Transverse colon (tissue), 4 donors: ENCODE measurements around the gene FAM114A1. TPM values are rescaled to one million over a fixed set of nuclear protein-coding genes. Genes with fewer than 3 reads are reported as not detected.
"Not testable (repeated sequence)": the region's sequence is repeated elsewhere in the genome, so short reads cannot be mapped to it uniquely, and the experiment has no call there.

Experiments
- DNase-seq: peaks from one replicate; pipeline ENCODE4 v3.0.0-alpha.2; 2019
- H3K27ac ChIP-seq, 4 donors: fragments of 200-600 bp; sonication (generic); 2 replicates each; pipeline ENCODE4 v1.5.1; 2016 to 2018; ENCODE audit warnings: inconsistent platforms in 4 of 4
- H3K27me3 ChIP-seq: fragments of 200-600 bp; sonication (generic); 2 replicates; pipeline ENCODE4 v1.5.1; 2017; ENCODE audit warnings: inconsistent platforms
- H3K36me3 ChIP-seq, 4 donors: fragments of 200-600 bp; sonication (generic); 2 replicates each; pipeline ENCODE4 v1.5.1; 2017 to 2019; ENCODE audit warnings: inconsistent platforms in 4 of 4
- H3K4me1 ChIP-seq, 4 donors: fragments of 200-600 bp; sonication (generic); 2 replicates each; pipeline ENCODE4 v1.5.1; 2017 to 2020; ENCODE audit warnings: inconsistent platforms in 4 of 4
- H3K4me3 ChIP-seq, 4 donors: fragments of 200-600 bp; sonication (generic); 1 replicate in 1 of 4; 2 replicates in 3 of 4; pipeline versions ENCODE4 v1.5.1 to v1.6.1; 2017 to 2019; ENCODE audit warnings: inconsistent platforms in 4 of 4
- H3K9me3 ChIP-seq, 2 donors: fragments of 200-600 bp; sonication (generic); 2 replicates each; pipeline ENCODE4 v1.5.1; 2017 to 2019; ENCODE audit warnings: inconsistent platforms in 2 of 2
- CTCF ChIP-seq, 5 experiments: fragments of 200-600 bp in 3 of 5; fragments of 450-650 bp in 2 of 5; sonication (generic) in 3 of 5; IDR thresholded peaks; 1 replicate in 2 of 5; 2 replicates in 3 of 5; pipeline ENCODE4 v1.5.1; 2016 to 2017; ENCODE audit warnings: antibody characterized with exemption in 5 of 5, inconsistent platforms in 3 of 5, mild to moderate bottlenecking in 2 of 5, moderate library complexity in 1 of 5
- EP300 ChIP-seq: sonication (generic); formaldehyde crosslinking; IDR thresholded peaks from one replicate; pipeline ENCODE4 v1.6.1; 2017; ENCODE audit warnings: antibody characterized with exemption, low read depth
- POLR2A ChIP-seq: fragments of 450-650 bp; IDR thresholded peaks from one replicate; pipeline ENCODE4 v1.6.1; 2016; ENCODE audit warnings: antibody characterized with exemption, mild to moderate bottlenecking, moderate library complexity
- POLR2AphosphoS5 ChIP-seq, 3 donors: sonication (generic); formaldehyde crosslinking; IDR thresholded peaks; one replicate each; pipeline ENCODE4 v1.6.1; 2016; ENCODE audit warnings: antibody characterized with exemption in 3 of 3
- WGBS, 2 donors: methylation state at CpG; one replicate each; pipeline ENCODE4 v1.1.5; 2018; ENCODE audit warnings: low coverage in 1 of 2; 5-methylcytosine and 5-hydroxymethylcytosine counted together
- in situ Hi-C, 4 donors: fragments of 200-750 bp; cut with MboI; loops; one replicate each; pipeline versions ENCODE4 v1.15.0 to v1.15.1; 2017; ENCODE audit warnings: low sequenced_read_pairs in 3 of 4, low pct_ligation_motif_present in 1 of 4, low pct_unique_long_range_greater_than_20kb in 1 of 4
- intact Hi-C: fragments of 100-400 bp; cut with DNase I; formaldehyde crosslinking; loops from one replicate; pipeline ENCODE4 v1.15.1; 2023; ENCODE audit warnings: low total_unique reads
- total RNA-seq, 4 donors: library from RNA; depleted of rRNA; stranded (reverse); fragments of >200 nt; gene quantifications; one replicate each; pipeline ENCODE4 v1.1.0, GENCODE V29; 2016

The FAM114A1 gene
- total RNA-seq, 4 donors from 2014 or later, result 52.4 to 121 (median 115) TPM

GRCh38 chr4:38940476-38940875 lies 72.9 kb downstream of the FAM114A1 start:
- no peaks in the 10 kb centered on the region for H3K27me3 ChIP-seq
- TF ChIP-seq EP300 (no peak), POLR2AphosphoS5 (IDR thresholded peaks at IDR 0.05) (no peak), POLR2A (no peak), CTCF (IDR thresholded peaks at IDR 0.05) (no peak)
- peaks cover 0 to 32% (median 11%) of the 10 kb centered on the region in 4 donors for H3K36me3 ChIP-seq
- intact Hi-C loops, result no loop called here
- no peaks in the 10 kb centered on the region for H3K9me3 ChIP-seq
- peak overlapping the region in 3 of 4 donors; percentile 74 to 80 (median 77) for H3K27ac ChIP-seq
- no peak for DNase-seq
- H3K4me3 ChIP-seq, result no peak overlapping the region
- peaks cover 0 to 4% (median 0%) of the 10 kb centered on the region in 4 donors for H3K4me1 ChIP-seq
- WGBS, 2 donors, result 88 to 96% methylated on average over 3 of the region's 3 CpGs
- in situ Hi-C loops, result no loop called here

GRCh38 chr4:38941906-38942305 lies 74.3 kb downstream of the FAM114A1 start:
- 76 to 78% methylated on average over 2 to 3 of the region's 3 CpGs for WGBS, 2 donors
- in situ Hi-C loops, H3K27me3 ChIP-seq, H3K4me3 ChIP-seq, DNase-seq, intact Hi-C loops, H3K9me3 ChIP-seq, H3K4me1 ChIP-seq: not testable (repeated sequence)
- TF ChIP-seq EP300 (peak; percentile 40), POLR2AphosphoS5 (IDR thresholded peaks at IDR 0.05) (peak in 2 of 3 donors; percentile 6 to 29)
- Histone ChIP-seq H3K36me3 (peaks cover 0 to 23% (median 8%) of the 10 kb centered on the region in 4 donors), H3K27ac (peak overlapping the region; percentile 54 to 80 (median 76))

GRCh38 chr4:38943343-38943742 lies 75.7 kb downstream of the FAM114A1 start:
- 67% methylated on average over 4 of the region's 4 CpGs; no CpG with 5 or more reads in 1 of the 2 donors for WGBS, 2 donors
- intact Hi-C loops, result no loop called here
- peaks cover 0 to 8% (median 1%) of the 10 kb centered on the region in 4 donors for H3K36me3 ChIP-seq
- H3K9me3 ChIP-seq, result no peaks in the 10 kb centered on the region
- TF ChIP-seq POLR2A, result no peak
- TF ChIP-seq CTCF (IDR thresholded peaks at IDR 0.05), result no peak
- TF ChIP-seq EP300, result peak; percentile 45
- peak; percentile 68 to 86 (median 77) for TF ChIP-seq POLR2AphosphoS5 (IDR thresholded peaks at IDR 0.05)
- H3K4me1 ChIP-seq, result peaks cover 0 to 9% (median 4%) of the 10 kb centered on the region in 4 donors
- peak overlapping the region; percentile 54 to 80 (median 76) for H3K27ac ChIP-seq
- peak; percentile 71 for DNase-seq
- no peaks in the 10 kb centered on the region for H3K27me3 ChIP-seq
- H3K4me3 ChIP-seq, result no peak overlapping the region
- in situ Hi-C loops, result no loop called here

GRCh38 chr4:38944440-38944839 lies 76.8 kb downstream of the FAM114A1 start:
- peak overlapping the region; percentile 54 to 80 (median 76) for H3K27ac ChIP-seq

More at GRCh38 chr4:38944440-38944839, 76.8 kb downstream of the FAM114A1 start:
- Histone ChIP-seq H3K4me1 (peaks cover 0 to 14% (median 9%) of the 10 kb centered on the region in 4 donors), H3K9me3 (no peaks in the 10 kb centered on the region), H3K27me3 (no peaks in the 10 kb centered on the region), H3K4me3 (no peak overlapping the region), H3K36me3 (no peaks in the 10 kb centered on the region)
- 90 to 93% methylated on average over 3 to 9 of the region's 9 CpGs for WGBS, 2 donors
- in situ Hi-C loops (no loop called here), intact Hi-C loops (no loop called here)
- DNase-seq, result no peak
- TF ChIP-seq CTCF (IDR thresholded peaks at IDR 0.05) (no peak), POLR2AphosphoS5 (IDR thresholded peaks at IDR 0.05) (no peak), EP300 (no peak), POLR2A (no peak)
